SU-DHL-6 (cell line): Measurements from ENCODE around the gene EEF1AKMT4.

Experiments used
- H2AFZ ChIP-seq: fragments of 200-600 bp; sonication (generic); 2 replicates; pipeline ENCODE4 v1.6.1; 2014; ENCODE audit warnings: low read depth, mild to moderate bottlenecking, moderate library complexity, mixed read lengths, antibody characterized with exemption, low read length; ENCODE audit not compliant: severe bottlenecking
- H3F3A ChIP-seq: fragments of 200-600 bp; shearing (Covaris generic); 2 replicates; pipeline ENCODE4 v1.6.0; 2016; ENCODE audit warnings: antibody characterized with exemption, mild to moderate bottlenecking; ENCODE audit not compliant: insufficient read depth
- H3K27ac ChIP-seq: fragments of 200-600 bp; sonication (generic); 2 replicates; pipeline ENCODE4 v1.5.1; 2016; ENCODE audit warnings: low read depth, mild to moderate bottlenecking, low read length, moderate library complexity, mixed read lengths
- H3K27me3 ChIP-seq: fragments of 200-600 bp; sonication (generic), shearing (Covaris generic); 2 replicates; pipeline ENCODE4 v1.6.0; 2014; ENCODE audit warnings: mild to moderate bottlenecking, low read length
- H3K36me3 ChIP-seq: fragments of 200-600 bp; sonication (generic); 2 replicates; pipeline ENCODE4 v1.6.1; 2014; ENCODE audit warnings: mild to moderate bottlenecking, low read length, mixed read lengths
- H3K4me2 ChIP-seq: fragments of 300-600, 200-600 bp; shearing (Covaris generic), sonication (generic); 2 replicates; pipeline ENCODE4 v1.6.0; 2014; ENCODE audit warnings: low read length, low read depth, mild to moderate bottlenecking; ENCODE audit not compliant: poor library complexity, severe bottlenecking
- H3K4me3 ChIP-seq: fragments of 200-600 bp; sonication (generic); 2 replicates; pipeline ENCODE4 v1.5.1; 2014; ENCODE audit warnings: antibody characterized with exemption, low read length, mild to moderate bottlenecking, mixed read lengths; ENCODE audit not compliant: insufficient read depth, poor library complexity, severe bottlenecking
- H3K79me2 ChIP-seq: fragments of 200-600 bp; sonication (generic); 2 replicates; pipeline ENCODE4 v1.6.1; 2014; ENCODE audit warnings: mild to moderate bottlenecking, low read length, moderate library complexity; ENCODE audit not compliant: insufficient read depth
- H3K9ac ChIP-seq: fragments of 200-600 bp; sonication (generic); 2 replicates; pipeline ENCODE4 v1.7.0; 2014; ENCODE audit warnings: mild to moderate bottlenecking, low read length
- H3K9me2 ChIP-seq: fragments of 200-600 bp; sonication (generic); replicated peaks from 2 replicates; pipeline ENCODE4 v1.6.1; 2014; ENCODE audit warnings: low read length; ENCODE audit not compliant: insufficient read depth
- H3K9me3 ChIP-seq: fragments of 200-600 bp; sonication (generic); 2 replicates; pipeline ENCODE4 v1.6.1; 2014; ENCODE audit warnings: low read length, mixed read lengths; ENCODE audit not compliant: insufficient read depth
- H4K20me1 ChIP-seq: fragments of 200-600 bp; sonication (generic); 2 replicates; pipeline ENCODE4 v1.6.1; 2014; ENCODE audit warnings: low read depth, mild to moderate bottlenecking, antibody characterized with exemption, low read length, moderate library complexity, mixed read lengths
- EZH2phosphoT487 ChIP-seq: fragments of 200-600 bp; sonication (generic), shearing (Covaris generic); conservative IDR thresholded peaks from 2 replicates; pipeline ENCODE4 v1.6.1; 2018; ENCODE audit warnings: mild to moderate bottlenecking, antibody characterized with exemption, low read length, moderate library complexity, mixed read lengths
- TF ChIP-seq, protein P1 (sequence below): fragments of 200-600 bp; sonication (generic); IDR thresholded peaks from one replicate; pipeline ENCODE4 v1.5.1; 2017; ENCODE audit warnings: antibody characterized with exemption, mild to moderate bottlenecking, low read length, moderate library complexity; ENCODE audit not compliant: insufficient read depth, poor library complexity, severe bottlenecking

Gene EEF1AKMT4

DNA sequence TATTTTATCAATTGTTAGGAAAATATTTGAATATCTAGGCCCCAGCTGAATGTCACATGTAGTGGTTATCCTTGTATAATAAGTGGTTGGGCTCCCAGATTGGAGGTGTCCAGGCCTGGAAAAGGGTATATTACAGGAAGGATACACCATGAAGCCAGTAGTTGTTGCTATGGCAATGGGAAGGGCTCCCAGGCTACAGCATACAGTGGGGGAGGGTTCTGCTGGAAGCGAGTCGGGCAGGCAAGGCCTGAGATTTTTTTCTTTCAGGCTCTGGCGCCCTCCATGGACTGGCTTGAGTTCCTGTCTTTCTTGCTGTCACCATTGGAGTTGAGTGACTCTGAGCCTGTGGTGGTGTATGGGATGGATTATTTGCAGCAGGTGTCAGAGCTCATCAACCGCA is 35.2 kb downstream of the EEF1AKMT4 start:
- TF ChIP-seq, protein P1, sequence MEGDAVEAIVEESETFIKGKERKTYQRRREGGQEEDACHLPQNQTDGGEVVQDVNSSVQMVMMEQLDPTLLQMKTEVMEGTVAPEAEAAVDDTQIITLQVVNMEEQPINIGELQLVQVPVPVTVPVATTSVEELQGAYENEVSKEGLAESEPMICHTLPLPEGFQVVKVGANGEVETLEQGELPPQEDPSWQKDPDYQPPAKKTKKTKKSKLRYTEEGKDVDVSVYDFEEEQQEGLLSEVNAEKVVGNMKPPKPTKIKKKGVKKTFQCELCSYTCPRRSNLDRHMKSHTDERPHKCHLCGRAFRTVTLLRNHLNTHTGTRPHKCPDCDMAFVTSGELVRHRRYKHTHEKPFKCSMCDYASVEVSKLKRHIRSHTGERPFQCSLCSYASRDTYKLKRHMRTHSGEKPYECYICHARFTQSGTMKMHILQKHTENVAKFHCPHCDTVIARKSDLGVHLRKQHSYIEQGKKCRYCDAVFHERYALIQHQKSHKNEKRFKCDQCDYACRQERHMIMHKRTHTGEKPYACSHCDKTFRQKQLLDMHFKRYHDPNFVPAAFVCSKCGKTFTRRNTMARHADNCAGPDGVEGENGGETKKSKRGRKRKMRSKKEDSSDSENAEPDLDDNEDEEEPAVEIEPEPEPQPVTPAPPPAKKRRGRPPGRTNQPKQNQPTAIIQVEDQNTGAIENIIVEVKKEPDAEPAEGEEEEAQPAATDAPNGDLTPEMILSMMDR = no peak
- no peak for TF ChIP-seq EZH2phosphoT487
- Histone ChIP-seq H3K9ac (no peak overlapping the region), H2AFZ (no peak overlapping the region), H3F3A (no peaks in the 10 kb centered on the region), H3K27ac (no peak overlapping the region), H3K27me3 (no peaks in the 10 kb centered on the region), H3K36me3 (no peaks in the 10 kb centered on the region), H3K9me3 (no peaks in the 10 kb centered on the region), H3K4me2 (no peak overlapping the region), H3K79me2 (no peaks in the 10 kb centered on the region), H3K9me2 (no peaks in the 10 kb centered on the region), H4K20me1 (no peaks in the 10 kb centered on the region), H3K4me3 (no peak overlapping the region)

DNA sequence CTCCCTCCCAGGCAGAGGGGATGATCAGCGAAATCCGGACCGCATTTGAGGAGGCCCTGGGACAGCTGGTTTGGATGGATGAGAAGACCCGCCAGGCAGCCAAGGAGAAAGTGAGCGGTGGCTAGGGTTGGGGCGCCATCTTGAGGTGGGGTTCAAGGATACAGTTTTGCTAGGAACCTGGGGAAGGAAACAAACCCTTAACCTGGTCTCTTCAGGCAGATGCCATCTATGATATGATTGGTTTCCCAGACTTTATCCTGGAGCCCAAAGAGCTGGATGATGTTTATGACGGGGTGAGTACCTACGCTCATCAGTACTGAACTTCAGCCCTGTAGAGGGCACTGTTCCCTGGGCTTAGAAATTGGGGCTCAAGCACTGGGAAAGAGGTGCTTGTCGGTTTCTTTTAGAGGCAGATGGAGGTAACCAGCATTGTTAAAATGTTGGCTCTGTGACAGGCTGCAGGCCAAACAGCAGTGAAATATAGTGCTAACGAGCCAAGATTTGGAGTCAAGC is 40.0 kb downstream of the EEF1AKMT4 start:
- no peak overlapping the region for H2AFZ ChIP-seq
- H3K4me2 ChIP-seq = no peak overlapping the region

DNA sequence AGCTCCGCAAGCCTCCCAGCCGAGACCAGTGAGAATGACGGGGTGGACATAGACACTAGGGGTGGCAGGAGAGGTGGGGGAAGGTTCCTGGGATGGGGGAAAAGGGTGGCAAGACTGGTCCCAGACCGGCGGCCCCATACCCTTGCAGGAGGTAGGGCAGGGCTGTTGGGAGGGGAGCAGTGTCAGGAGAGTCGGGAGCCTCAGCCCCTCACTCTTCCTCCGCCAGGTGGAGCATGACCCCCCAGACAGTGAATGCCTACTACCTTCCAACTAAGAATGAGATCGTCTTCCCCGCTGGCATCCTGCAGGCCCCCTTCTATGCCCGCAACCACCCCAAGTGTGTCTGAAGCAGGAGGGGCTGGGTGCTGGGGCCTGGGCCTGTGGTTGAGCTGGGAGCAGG is 40.9 kb downstream of the EEF1AKMT4 start:
- Histone ChIP-seq H4K20me1 (no peaks in the 10 kb centered on the region), H3K4me3 (no peak overlapping the region), H3K9me2 (no peaks in the 10 kb centered on the region)

More for the DNA sequence above, 40.0 kb downstream of the EEF1AKMT4 start:
- no peak overlapping the region for H3K9ac ChIP-seq
- H3K27ac ChIP-seq = no peak overlapping the region
- H3K27me3 ChIP-seq = no peaks in the 10 kb centered on the region
- H3K36me3 ChIP-seq = no peaks in the 10 kb centered on the region
- no peaks in the 10 kb centered on the region for H3F3A ChIP-seq
- H3K9me2 ChIP-seq = no peaks in the 10 kb centered on the region
- no peak overlapping the region for H3K4me3 ChIP-seq
- TF ChIP-seq, protein P1 = peak; percentile 58
- TF ChIP-seq EZH2phosphoT487 = no peak
- no peaks in the 10 kb centered on the region for H3K79me2 ChIP-seq
- H4K20me1 ChIP-seq = no peaks in the 10 kb centered on the region
- no peaks in the 10 kb centered on the region for H3K9me3 ChIP-seq

More for the DNA sequence above, 40.9 kb downstream of the EEF1AKMT4 start:
- H3K36me3 ChIP-seq = no peaks in the 10 kb centered on the region
- no peak overlapping the region for H2AFZ ChIP-seq
- no peak overlapping the region for H3K9ac ChIP-seq
- no peak overlapping the region for H3K4me2 ChIP-seq
- TF ChIP-seq, protein P1 = no peak
- no peak for TF ChIP-seq EZH2phosphoT487
- no peaks in the 10 kb centered on the region for H3K27me3 ChIP-seq
- no peak overlapping the region for H3K27ac ChIP-seq
- H3K9me3 ChIP-seq = no peaks in the 10 kb centered on the region
- no peaks in the 10 kb centered on the region for H3K79me2 ChIP-seq
- H3F3A ChIP-seq = no peaks in the 10 kb centered on the region
